IMR-90 (cell line): ENCODE measurements around the gene LRRC42.

Experiments
- BHLHE40 ChIP-seq: fragments of 150-350 bp; IDR thresholded peaks from 2 replicates; pipeline ENCODE4 v1.6.1; 2016; ENCODE audit warnings: mild to moderate bottlenecking, low read depth, low read length
- CEBPB ChIP-seq: IDR thresholded peaks from 2 replicates; pipeline ENCODE4 v1.6.1; 2012; ENCODE audit warnings: low read depth, low read length, improper control_type of control experiment
- CHD1 ChIP-seq: IDR thresholded peaks from 2 replicates; pipeline ENCODE4 v1.6.1; 2012; ENCODE audit warnings: low read depth, low read length, improper control_type of control experiment
- MAFK ChIP-seq: IDR thresholded peaks from 2 replicates; pipeline ENCODE4 v1.6.1; 2012; ENCODE audit warnings: low read depth, low read length, improper control_type of control experiment
- MAZ ChIP-seq: IDR thresholded peaks from 2 replicates; pipeline ENCODE4 v1.6.1; 2012; ENCODE audit warnings: low read depth, mild to moderate bottlenecking, low read length, improper control_type of control experiment, moderate library complexity, borderline replicate concordance
- MXI1 ChIP-seq: IDR thresholded peaks from 2 replicates; pipeline ENCODE4 v1.6.1; 2012; ENCODE audit warnings: low read depth, mild to moderate bottlenecking, low read length, moderate library complexity, borderline replicate concordance
- NFE2L2 ChIP-seq: fragments of 150-350 bp; IDR thresholded peaks from 2 replicates; pipeline ENCODE4 v1.6.1; 2016; ENCODE audit warnings: low read depth, mild to moderate bottlenecking, low read length
- POLR2A ChIP-seq: IDR thresholded peaks from 2 replicates; pipeline ENCODE4 v1.6.1; 2012; ENCODE audit warnings: mild to moderate bottlenecking, low read depth, low read length
- RAD21 ChIP-seq: IDR thresholded peaks from 2 replicates; pipeline ENCODE4 v1.6.1; 2012; ENCODE audit warnings: low read length, improper control_type of control experiment
- RCOR1 ChIP-seq: IDR thresholded peaks from 2 replicates; pipeline ENCODE4 v1.6.1; 2012; ENCODE audit warnings: mild to moderate bottlenecking, low read length, improper control_type of control experiment; ENCODE audit not compliant: insufficient replicate concordance
- RFX5 ChIP-seq: IDR thresholded peaks from 2 replicates; pipeline ENCODE4 v1.8.0; 2012; ENCODE audit warnings: low read depth, mild to moderate bottlenecking, low read length, moderate library complexity
- SMC3 ChIP-seq: fragments of 150-350 bp; IDR thresholded peaks from 2 replicates; pipeline ENCODE4 v1.6.1; 2016; ENCODE audit warnings: low read depth, mild to moderate bottlenecking, antibody characterized with exemption, low read length, moderate library complexity
- TF ChIP-seq, protein P1 (sequence below): conservative IDR thresholded peaks from 2 replicates; pipeline ENCODE4 v1.5.1; 2012; ENCODE audit warnings: mild to moderate bottlenecking, low read depth, low read length, improper control_type of control experiment
- TF ChIP-seq, protein P2 (sequence below): fragments of 150-350 bp; IDR thresholded peaks from 2 replicates; pipeline ENCODE4 v1.6.1; 2016; ENCODE audit warnings: low read depth, mild to moderate bottlenecking, low read length, moderate library complexity, borderline replicate concordance

DNA sequence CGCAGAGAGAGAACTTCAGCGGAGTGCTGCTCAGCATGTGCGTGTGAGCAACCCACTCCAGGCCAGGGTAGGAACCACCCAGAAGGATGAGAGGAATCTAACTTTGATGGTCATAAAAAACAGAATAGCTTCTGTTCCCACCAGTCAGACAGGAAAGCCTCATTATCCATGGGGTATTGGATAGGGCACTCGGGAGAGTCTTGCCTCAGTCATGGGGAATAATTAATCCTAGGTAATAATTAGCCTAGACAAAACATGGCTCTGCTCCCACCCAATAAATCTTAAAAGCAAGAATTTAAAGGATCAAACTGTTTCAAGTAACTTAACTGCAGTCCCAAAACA, 36.6 kb downstream of the LRRC42 start:
- TF ChIP-seq SMC3 (no peak), RAD21 (no peak), MAZ (no peak), POLR2A (no peak), RFX5 (no peak), RCOR1 (no peak), MAFK (no peak), CEBPB (no peak), NFE2L2 (no peak), CHD1 (no peak), MXI1 (no peak), BHLHE40 (no peak)
- TF ChIP-seq, protein P1, sequence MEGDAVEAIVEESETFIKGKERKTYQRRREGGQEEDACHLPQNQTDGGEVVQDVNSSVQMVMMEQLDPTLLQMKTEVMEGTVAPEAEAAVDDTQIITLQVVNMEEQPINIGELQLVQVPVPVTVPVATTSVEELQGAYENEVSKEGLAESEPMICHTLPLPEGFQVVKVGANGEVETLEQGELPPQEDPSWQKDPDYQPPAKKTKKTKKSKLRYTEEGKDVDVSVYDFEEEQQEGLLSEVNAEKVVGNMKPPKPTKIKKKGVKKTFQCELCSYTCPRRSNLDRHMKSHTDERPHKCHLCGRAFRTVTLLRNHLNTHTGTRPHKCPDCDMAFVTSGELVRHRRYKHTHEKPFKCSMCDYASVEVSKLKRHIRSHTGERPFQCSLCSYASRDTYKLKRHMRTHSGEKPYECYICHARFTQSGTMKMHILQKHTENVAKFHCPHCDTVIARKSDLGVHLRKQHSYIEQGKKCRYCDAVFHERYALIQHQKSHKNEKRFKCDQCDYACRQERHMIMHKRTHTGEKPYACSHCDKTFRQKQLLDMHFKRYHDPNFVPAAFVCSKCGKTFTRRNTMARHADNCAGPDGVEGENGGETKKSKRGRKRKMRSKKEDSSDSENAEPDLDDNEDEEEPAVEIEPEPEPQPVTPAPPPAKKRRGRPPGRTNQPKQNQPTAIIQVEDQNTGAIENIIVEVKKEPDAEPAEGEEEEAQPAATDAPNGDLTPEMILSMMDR, result no peak
- TF ChIP-seq, protein P2, sequence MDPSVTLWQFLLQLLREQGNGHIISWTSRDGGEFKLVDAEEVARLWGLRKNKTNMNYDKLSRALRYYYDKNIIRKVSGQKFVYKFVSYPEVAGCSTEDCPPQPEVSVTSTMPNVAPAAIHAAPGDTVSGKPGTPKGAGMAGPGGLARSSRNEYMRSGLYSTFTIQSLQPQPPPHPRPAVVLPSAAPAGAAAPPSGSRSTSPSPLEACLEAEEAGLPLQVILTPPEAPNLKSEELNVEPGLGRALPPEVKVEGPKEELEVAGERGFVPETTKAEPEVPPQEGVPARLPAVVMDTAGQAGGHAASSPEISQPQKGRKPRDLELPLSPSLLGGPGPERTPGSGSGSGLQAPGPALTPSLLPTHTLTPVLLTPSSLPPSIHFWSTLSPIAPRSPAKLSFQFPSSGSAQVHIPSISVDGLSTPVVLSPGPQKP, result no peak
